DOHH2 (cell line): ENCODE data around the gene BUD23.

Experiments used
- H3F3A ChIP-seq: fragments of 200-600 bp; sonication (generic), shearing (Covaris generic); 2 replicates; pipeline ENCODE4 v1.6.0; 2016; ENCODE audit warnings: antibody characterized with exemption, mild to moderate bottlenecking; ENCODE audit not compliant: control insufficient read depth, insufficient read depth
- H3K27ac ChIP-seq: fragments of 200-600 bp; sonication (generic); 2 replicates; pipeline ENCODE4 v1.5.1; 2014; ENCODE audit warnings: low read depth, mild to moderate bottlenecking, low read length, moderate library complexity
- H3K27me3 ChIP-seq: fragments of 200-600 bp; sonication (generic); 2 replicates; pipeline ENCODE4 v1.6.1; 2014; ENCODE audit warnings: mild to moderate bottlenecking, low read length, mixed read lengths; ENCODE audit not compliant: control insufficient read depth
- H3K36me3 ChIP-seq: fragments of 200-600 bp; sonication (generic); 2 replicates; pipeline ENCODE4 v1.6.1; 2014; ENCODE audit warnings: mild to moderate bottlenecking, low read length, moderate library complexity, mixed read lengths; ENCODE audit not compliant: control insufficient read depth
- H3K4me1 ChIP-seq: fragments of 200-600 bp; sonication (generic); 2 replicates; pipeline ENCODE4 v1.6.1; 2014; ENCODE audit warnings: mild to moderate bottlenecking, low read length, mixed read lengths; ENCODE audit not compliant: control insufficient read depth
- H3K4me2 ChIP-seq: fragments of 200-600 bp; sonication (generic); 2 replicates; pipeline ENCODE4 v1.6.0; 2014; ENCODE audit warnings: mild to moderate bottlenecking, low read length, moderate library complexity
- H3K4me3 ChIP-seq: fragments of 200-600 bp; sonication (generic); 2 replicates; pipeline ENCODE4 v1.5.1; 2014; ENCODE audit warnings: mild to moderate bottlenecking, low read length, mixed read lengths
- H3K79me2 ChIP-seq: fragments of 200-600 bp; sonication (generic); 2 replicates; pipeline ENCODE4 v1.6.1; 2014; ENCODE audit warnings: mild to moderate bottlenecking, low read length, mixed read lengths; ENCODE audit not compliant: control insufficient read depth
- H3K9me2 ChIP-seq: fragments of 200-600 bp; sonication (generic); replicated peaks from 2 replicates; pipeline ENCODE4 v1.6.1; 2014; ENCODE audit warnings: mild to moderate bottlenecking, low read length, mixed read lengths; ENCODE audit not compliant: control insufficient read depth
- H3K9me3 ChIP-seq: fragments of 200-600 bp; sonication (generic); 2 replicates; pipeline ENCODE4 v1.6.1; 2014; ENCODE audit warnings: antibody characterized with exemption, low read length, mixed read lengths; ENCODE audit not compliant: control insufficient read depth, insufficient read depth
- H4K20me1 ChIP-seq: fragments of 200-600 bp; sonication (generic); 2 replicates; pipeline ENCODE4 v1.6.0; 2014; ENCODE audit warnings: low read depth, mild to moderate bottlenecking, antibody characterized with exemption, low read length, moderate library complexity; ENCODE audit not compliant: control insufficient read depth, insufficient read depth
- EZH2phosphoT487 ChIP-seq: fragments of 200-600 bp; sonication (generic); IDR thresholded peaks from 2 replicates; pipeline ENCODE4 v1.6.1; 2017; ENCODE audit warnings: borderline replicate concordance, mild to moderate bottlenecking, antibody characterized with exemption, low read length, moderate library complexity, mixed read lengths
- TF ChIP-seq, protein P1 (sequence below): fragments of 200-600 bp; sonication (generic); IDR thresholded peaks from one replicate; pipeline ENCODE4 v1.5.1; 2014; ENCODE audit warnings: antibody characterized with exemption, mild to moderate bottlenecking, low read depth, low read length; ENCODE audit not compliant: poor library complexity, severe bottlenecking

BUD23 gene

GRCh38 chr7:73732397-73732796 is 49.0 kb downstream of the BUD23 start:
- peaks cover 5% of the 10 kb centered on the region for H3K79me2 ChIP-seq
- no peaks in the 10 kb centered on the region for H3K9me3 ChIP-seq
- H3K36me3 ChIP-seq, result peaks cover 20% of the 10 kb centered on the region
- H4K20me1 ChIP-seq, result peaks cover under 1% of the 10 kb centered on the region
- H3K27ac ChIP-seq, result no peak overlapping the region
- H3K4me2 ChIP-seq, result no peak overlapping the region
- H3K27me3 ChIP-seq, result peaks cover 13% of the 10 kb centered on the region
- no peaks in the 10 kb centered on the region for H3K9me2 ChIP-seq
- H3K4me3 ChIP-seq, result no peak overlapping the region
- TF ChIP-seq, protein P1, sequence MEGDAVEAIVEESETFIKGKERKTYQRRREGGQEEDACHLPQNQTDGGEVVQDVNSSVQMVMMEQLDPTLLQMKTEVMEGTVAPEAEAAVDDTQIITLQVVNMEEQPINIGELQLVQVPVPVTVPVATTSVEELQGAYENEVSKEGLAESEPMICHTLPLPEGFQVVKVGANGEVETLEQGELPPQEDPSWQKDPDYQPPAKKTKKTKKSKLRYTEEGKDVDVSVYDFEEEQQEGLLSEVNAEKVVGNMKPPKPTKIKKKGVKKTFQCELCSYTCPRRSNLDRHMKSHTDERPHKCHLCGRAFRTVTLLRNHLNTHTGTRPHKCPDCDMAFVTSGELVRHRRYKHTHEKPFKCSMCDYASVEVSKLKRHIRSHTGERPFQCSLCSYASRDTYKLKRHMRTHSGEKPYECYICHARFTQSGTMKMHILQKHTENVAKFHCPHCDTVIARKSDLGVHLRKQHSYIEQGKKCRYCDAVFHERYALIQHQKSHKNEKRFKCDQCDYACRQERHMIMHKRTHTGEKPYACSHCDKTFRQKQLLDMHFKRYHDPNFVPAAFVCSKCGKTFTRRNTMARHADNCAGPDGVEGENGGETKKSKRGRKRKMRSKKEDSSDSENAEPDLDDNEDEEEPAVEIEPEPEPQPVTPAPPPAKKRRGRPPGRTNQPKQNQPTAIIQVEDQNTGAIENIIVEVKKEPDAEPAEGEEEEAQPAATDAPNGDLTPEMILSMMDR, result no peak
- no peak for TF ChIP-seq EZH2phosphoT487
- H3K4me1 ChIP-seq, result peaks cover 16% of the 10 kb centered on the region
- 0 out of 2 replicates have a peak, but pooled peaks cover 5% of the 10 kb centered on the region for H3F3A ChIP-seq

- Histone ChIP-seq H3K9me2 (no peaks in the 10 kb centered on the region), H3K4me2 (peak overlapping the region; percentile 7; the same call in 1 of the 2 replicates), H4K20me1 (peaks cover 6% of the 10 kb centered on the region), H3K36me3 (peaks cover 29% of the 10 kb centered on the region), H3K9me3 (no peaks in the 10 kb centered on the region), H3K79me2 (peaks cover 22% of the 10 kb centered on the region), H3K27ac (peak overlapping the region; percentile 24; the same call in 1 of the 2 replicates), H3F3A (0 out of 2 replicates have a peak, but pooled peaks cover 5% of the 10 kb centered on the region), H3K4me1 (peaks cover 23% of the 10 kb centered on the region), H3K27me3 (no peaks in the 10 kb centered on the region), H3K4me3 (no peak overlapping the region)
- TF ChIP-seq, protein P1, result peak; percentile 99
- no peak for TF ChIP-seq EZH2phosphoT487
Measured at GRCh38 chr7:73734619-73735527, 51.5 kb downstream of the BUD23 start.

DNA sequence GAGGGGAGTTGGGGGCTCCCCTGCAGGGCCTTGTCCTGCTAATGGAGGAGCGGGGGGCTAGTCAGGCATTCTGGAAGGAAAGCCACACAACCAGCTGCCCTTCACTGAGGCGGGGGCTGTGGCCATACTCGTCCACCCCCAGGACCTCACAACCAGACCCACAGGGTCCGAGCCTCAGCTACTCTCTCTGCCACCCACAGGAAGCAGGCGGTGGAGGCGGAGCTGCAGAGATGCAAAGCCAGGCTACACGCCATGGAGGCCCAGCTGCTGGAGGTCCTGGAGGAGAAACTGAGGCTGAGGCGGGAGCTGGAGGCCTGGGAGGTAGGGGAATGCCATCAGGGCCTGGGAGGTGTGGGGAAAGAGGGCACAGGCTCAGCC is 52.1 kb downstream of the BUD23 start:
- Histone ChIP-seq H3K27ac (0 out of 2 replicates have a peak overlapping the region, but pooled peaks have one; percentile 24), H3F3A (peaks cover 5% of the 10 kb centered on the region; the same call in 1 of the 2 replicates), H3K27me3 (no peaks in the 10 kb centered on the region), H3K4me1 (peaks cover 23% of the 10 kb centered on the region), H4K20me1 (peaks cover 6% of the 10 kb centered on the region), H3K9me3 (no peaks in the 10 kb centered on the region), H3K4me2 (no peak overlapping the region), H3K36me3 (peaks cover 29% of the 10 kb centered on the region), H3K9me2 (no peaks in the 10 kb centered on the region), H3K4me3 (no peak overlapping the region), H3K79me2 (peaks cover 24% of the 10 kb centered on the region)
- TF ChIP-seq, protein P1, result no peak
- no peak for TF ChIP-seq EZH2phosphoT487
